SKM-1 treated with dmso at 0.1 percent for 144 hours (cell line): ENCODE measurements around the gene SDE2.
"Not testable (repeated sequence)": the region's sequence is repeated elsewhere in the genome, so short reads cannot be mapped to it uniquely, and the experiment has no call there.

ENCODE experiments used
- DNase-seq: peaks from one replicate; lab custom pipeline; 2025; ENCODE audit not compliant: unreplicated experiment; lab: John Stamatoyannopoulos, UW

The SDE2 gene

GRCh38 chr1:225979421-225979820, 19.7 kb downstream of the SDE2 start:
- no peak for DNase-seq

GRCh38 chr1:225977937-225978748, 21.0 kb downstream of the SDE2 start:
- DNase-seq: no peak

DNA sequence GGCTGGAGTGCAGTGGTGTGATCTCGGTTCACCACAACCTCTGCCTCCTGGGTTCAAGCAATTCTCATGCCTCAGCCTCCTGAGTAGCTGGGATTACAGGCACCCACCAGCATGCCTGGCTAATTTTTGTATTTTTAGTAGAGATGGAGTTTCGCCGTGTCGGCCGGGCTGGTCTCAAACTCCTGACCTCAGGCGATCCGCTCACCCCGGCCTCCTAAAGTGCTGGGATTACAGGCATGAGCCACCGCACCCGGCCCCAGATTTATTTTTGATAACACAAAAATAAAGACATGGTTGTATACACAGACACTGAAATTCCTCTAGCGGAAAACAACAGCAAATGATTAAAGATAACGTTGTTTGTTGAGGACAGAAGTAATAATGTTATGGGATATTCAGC, 24.0 kb downstream of the SDE2 start:
- not testable (repeated sequence) for DNase-seq

- no peak for DNase-seq
Measured at GRCh38 chr1:225974454-225974853, 24.7 kb downstream of the SDE2 start.

GRCh38 chr1:225973158-225973557, 26.0 kb downstream of the SDE2 start:
- no peak for DNase-seq

DNA sequence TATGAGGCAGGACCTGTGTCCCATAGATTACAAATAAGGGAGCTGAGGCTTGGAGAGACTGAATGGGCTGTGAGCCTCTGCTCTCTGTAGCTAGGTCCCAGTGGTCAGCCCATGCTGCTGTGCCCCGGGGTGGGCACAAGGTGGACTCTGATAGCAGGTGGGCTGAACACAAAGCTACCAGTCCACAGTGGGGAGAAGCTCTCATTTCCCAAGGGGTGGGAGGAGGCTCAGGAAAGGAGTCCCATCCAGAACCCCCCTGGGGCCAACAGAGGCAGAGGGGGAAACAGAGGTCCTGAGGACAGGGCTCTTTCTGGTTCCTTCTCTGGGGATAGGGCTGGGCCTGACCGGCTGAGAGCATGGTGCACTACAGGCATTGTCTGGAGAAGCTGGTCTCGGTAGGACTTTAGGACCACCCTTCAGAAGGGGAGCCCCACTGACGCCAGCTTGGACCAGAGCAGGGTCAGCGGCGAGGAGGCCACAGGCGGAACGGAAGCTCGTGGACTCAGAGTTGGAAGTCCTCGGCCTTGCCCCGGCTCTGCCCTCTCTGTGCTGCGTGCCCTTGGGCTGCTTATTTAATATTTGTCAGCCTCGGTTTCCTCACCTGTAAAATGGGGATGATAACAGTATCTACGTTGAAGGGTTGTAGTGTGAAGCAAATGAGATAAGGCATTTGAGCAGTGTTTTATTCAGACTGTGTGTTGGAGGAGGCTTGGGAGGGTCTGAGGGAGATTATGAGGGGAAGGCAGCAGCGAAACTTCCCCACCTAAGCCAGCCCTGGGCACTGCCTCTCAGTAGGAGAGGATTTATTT, 26.6 kb downstream of the SDE2 start:
- DNase-seq: no peak

GRCh38 chr1:225970592-225971157, 28.5 kb downstream of the SDE2 start:
- not testable (repeated sequence) for DNase-seq

DNA sequence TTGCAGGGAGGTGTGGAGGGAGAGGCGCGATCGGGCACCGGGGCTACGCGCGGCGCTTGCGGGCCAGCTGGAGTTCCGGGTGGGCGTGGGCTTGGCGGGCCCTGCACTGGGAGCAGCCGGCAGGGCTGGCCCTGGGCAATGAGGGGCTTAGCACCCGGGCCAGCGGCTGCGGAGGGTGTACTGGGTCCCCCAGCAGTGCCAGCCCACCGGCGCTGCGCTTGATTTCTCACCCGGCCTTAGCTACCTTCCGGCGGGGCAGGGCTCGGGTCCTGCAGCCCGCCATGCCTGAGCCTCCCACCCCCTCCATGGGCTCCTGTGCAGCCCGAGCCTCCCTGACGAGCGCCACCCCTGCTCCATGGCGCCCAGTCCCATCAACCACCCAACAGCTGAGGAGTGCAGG, 29.4 kb downstream of the SDE2 start:
- DNase-seq: not testable (repeated sequence)

DNA sequence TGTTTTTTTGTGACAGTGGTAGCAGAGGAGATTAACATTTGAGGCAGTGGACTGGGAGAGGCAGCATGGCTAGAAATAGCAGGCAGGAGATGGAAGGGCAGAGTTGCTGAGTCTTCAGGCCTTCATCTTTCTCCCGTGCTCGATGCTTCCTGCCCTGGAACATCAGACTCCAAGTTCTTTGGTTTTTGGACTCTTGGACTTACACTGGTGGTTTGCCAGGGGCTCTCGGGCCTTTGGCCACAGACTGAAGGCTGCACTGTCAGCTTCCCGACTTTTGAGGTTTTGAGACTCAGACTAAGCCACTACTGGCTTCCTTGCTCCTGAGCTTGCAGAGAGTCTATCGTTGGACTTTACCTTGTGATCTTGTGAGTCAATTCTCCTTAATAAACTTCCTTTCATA, 33.9 kb downstream of the SDE2 start:
- DNase-seq: no peak

- no peak for DNase-seq
Measured at GRCh38 chr1:225963735-225964530, 35.2 kb downstream of the SDE2 start.

DNA sequence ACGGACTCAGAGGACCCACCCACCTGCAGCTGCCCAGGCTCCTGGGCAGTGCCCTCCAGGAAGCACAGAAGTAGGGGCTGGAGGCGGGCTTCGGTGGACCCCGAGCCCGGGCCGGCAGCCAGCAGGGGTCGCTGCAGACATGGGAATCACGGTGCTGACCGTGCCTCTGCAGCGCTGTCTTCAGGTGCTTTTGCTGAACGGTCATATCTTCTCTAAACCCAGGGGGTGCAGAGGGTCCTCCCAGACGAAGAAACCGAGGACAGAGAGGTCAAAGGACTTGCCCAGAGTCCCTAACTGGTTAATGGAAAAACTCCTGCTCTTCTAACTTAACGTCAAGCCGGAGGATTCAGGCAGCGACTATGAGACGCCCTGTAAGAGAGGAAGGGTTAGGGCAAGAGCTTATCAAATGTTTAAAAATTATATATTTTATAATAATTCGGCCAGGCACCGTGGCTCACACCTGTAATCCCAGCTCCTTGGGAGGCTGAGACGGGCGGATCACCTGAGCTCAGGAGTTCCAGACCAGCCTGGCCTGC, 36.6 kb downstream of the SDE2 start:
- DNase-seq: no peak

DNA sequence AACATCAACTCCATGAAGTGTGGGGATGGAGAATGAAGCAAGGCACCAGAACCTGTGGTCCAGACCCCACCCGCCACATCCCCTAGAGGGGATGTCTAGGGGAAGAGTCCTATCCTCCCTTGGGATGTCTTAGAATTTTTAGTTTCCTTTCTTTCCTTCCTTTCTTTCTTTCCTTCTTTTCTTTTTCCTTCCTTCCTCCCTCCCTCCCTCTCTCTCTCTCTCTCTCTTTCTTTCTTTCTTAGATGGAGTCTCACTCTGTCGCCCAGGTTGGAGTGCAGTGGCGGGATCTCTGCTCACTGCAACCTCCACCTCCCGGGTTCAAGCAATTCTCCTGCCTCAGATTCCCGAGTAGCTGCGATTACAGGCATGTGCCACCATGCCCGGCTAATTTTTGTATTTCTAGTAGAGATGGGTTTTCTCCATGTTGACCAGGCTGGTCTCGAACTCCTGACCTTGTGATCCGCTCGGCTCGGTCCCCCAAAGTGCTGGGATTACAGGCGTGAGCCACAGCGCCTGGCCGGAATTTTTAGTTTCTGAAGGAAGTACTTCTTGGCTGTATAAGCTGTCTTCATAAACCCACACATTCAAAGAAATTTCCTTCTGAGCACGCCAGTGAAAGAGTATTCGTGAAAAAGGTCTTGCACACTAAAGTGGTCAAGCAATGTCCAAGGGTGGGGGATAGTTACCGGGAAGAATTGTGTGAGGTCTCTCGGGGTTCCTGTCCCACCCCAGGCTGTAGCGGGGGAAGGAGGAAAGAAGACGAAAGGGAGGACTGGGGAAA, 37.3 kb downstream of the SDE2 start:
- no peak for DNase-seq

GRCh38 chr1:225958041-225958440, 41.1 kb downstream of the SDE2 start:
- no peak for DNase-seq

DNA sequence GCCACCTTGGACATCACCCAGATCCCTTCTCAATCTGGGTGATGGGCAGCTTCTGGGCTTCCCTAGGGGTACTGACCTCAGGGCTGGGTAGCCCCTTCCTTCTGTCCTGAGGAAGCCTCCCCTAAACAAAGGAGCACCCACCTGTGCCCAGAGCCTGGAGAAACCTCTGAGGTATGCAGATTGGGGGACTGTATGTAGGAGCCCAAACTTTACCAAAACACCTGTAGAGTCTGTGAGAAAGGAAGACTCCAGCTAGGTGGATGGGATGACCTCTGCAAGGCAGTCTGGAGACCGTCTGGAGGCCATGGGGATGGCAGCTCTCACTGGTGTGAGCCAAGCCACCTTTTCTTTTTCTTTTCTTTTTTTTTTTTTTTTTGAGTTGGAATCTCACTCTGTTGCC, 44.4 kb downstream of the SDE2 start:
- no peak for DNase-seq

GRCh38 chr1:225953315-225953714, 45.8 kb downstream of the SDE2 start:
- no peak for DNase-seq

DNA sequence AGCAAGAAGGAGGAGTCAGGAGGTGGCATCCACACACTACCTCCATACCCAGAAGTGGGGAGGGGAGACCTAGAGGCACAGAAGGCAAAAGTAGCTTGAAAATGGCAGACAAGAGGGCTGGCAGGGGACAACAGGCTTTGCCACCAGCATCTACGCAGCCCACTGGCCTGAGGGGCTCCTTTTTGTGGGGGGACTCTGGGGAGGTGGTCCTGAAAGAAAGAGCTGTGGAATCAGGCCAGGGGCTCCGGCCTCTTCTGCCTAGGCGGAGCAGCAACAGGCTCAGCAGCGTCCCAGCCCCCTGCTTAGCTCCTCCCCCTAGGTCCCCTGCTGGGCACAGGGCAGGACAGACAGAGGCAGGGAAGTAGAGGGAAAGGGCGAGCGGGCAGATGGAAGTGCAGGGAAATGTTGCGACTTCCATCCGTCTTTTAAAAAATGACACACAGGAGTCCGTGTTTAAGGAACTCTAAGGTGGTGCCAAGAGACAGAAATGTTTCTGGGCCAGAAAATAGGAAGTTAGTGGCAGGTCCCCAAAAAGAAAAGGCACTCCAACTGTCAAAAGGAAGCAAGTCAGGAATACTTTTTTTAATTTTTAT, 48.1 kb downstream of the SDE2 start:
- DNase-seq: peak; percentile 45

DNA sequence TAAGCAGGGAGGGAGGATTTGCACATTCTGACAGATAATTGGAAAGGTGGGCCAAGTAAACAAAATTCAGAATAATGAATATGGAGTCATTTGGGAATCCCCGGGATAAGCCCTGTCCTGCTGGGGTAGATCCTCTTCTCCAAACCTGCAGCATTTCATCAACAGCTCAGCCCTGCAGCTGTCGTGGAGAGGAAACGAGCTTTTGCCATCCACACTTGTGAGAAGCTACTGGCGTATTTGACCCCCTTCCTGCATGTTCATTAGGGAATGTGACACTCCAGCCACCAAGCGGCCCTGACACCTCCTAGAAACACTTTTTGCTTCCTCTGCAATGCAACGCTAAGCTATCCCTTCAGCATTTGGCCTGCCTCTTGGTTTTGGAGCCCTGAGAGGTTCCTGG, 50.1 kb downstream of the SDE2 start:
- DNase-seq: no peak

- no peak for DNase-seq
Measured at GRCh38 chr1:225946803-225947202, 52.3 kb downstream of the SDE2 start.

DNA sequence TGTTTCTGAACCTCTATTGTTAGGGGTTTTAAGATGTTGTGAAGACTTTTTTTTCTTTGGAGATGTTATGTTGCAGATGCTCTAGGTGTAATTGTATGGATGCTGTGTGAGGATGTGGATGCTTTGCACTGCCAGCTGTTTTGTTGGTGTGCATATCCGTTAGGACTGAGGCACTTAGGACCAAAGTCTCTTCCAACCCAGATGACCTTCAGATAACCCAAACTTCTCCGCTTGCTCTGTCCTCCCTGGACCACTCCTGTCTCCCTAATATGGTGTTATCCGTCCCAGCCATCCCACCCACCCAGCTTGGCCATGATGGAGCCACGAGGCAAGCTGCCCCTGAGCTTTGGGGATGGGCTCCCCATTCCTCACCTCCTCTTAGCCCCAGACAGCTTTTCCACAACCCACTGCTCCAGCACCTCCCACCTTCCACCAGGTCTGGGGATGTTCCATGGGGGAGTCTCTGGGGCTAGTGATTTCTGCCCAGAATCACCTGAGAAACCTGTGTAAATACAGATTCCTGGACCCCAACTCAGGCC, 53.0 kb downstream of the SDE2 start:
- no peak for DNase-seq
